ENCODE results near the gene CCDC142. TPM values are rescaled to one million over a fixed set of nuclear protein-coding genes. Genes with fewer than 3 reads are reported as not detected.
A peak's percentile ranks its signal among the peaks of the same experiment; 100 is the strongest.

The CCDC142 gene
- total and polyA plus RNA-seq, 2 of the 8 experiments (the other 6 are each of a cell fraction or from before 2014, with no cell fraction given): 6.0 to 10.7 TPM

- Histone ChIP-seq H3K14ac (ENCODE audit: insufficient read length) (no peak overlapping the region), H3K79me2 (ENCODE audit: control insufficient read depth in 1 of 2, insufficient read depth in 2 of 2, low read length in 2 of 2) (peaks cover 0 to 3% of the 10 kb centered on the region in 2 experiments; a peak in 1 of 4 replicates), H4K8ac (ENCODE audit: extremely low read depth, insufficient read depth, low read length) (peak overlapping the region; percentile 82; the same call in 1 of the 2 replicates), H3K56ac (replicated peaks; ENCODE audit: insufficient read length, low read depth, low read length) (peak overlapping the region; percentile 10), H4K5ac (ENCODE audit: insufficient read length, low read depth, low read length) (no peak overlapping the region), H3K36me3 (ENCODE audit: control insufficient read depth in 2 of 4, insufficient read depth in 4 of 4, low read length in 3 of 4) (peaks cover 0 to 9% (median 4%) of the 10 kb centered on the region in 4 experiments; a peak in 6 of 8 replicates), H3K9me3 (ENCODE audit: insufficient read depth in 2 of 2, low read depth in 1 of 2, low read length in 1 of 2) (no peaks in the 10 kb centered on the region), H2BK120ac (replicated peaks; ENCODE audit: low read depth, low read length) (no peak overlapping the region), H2BK12ac (ENCODE audit: low read depth, low read length) (peak overlapping the region; percentile 60; the same call in 1 of the 2 replicates), H3K27me3 (replicated peaks in 1 of 4; ENCODE audit: control insufficient read depth in 3 of 4, extremely low read depth in 1 of 4, insufficient read depth in 3 of 4, low read length in 3 of 4) (peaks cover 71 to 91% (median 89%) of the 10 kb centered on the region in 4 experiments), H3K27ac (ENCODE audit: low read depth, low read length) (no peak overlapping the region), H3K4ac (replicated peaks; ENCODE audit: insufficient read length, low read depth, low read length) (no peak overlapping the region), H2AFZ (ENCODE audit: low read length) (peak overlapping the region; percentile 17; the same call in 1 of the 2 replicates), H4K20me1 (replicated peaks in 1 of 2; ENCODE audit: control insufficient read depth in 1 of 2, insufficient read depth in 2 of 2, low read length in 2 of 2) (peaks cover 0 to 12% of the 10 kb centered on the region in 2 experiments), H3K23ac (ENCODE audit: insufficient read length) (no peak overlapping the region), H2AK5ac (ENCODE audit: low read depth, low read length) (no peak overlapping the region), H3K4me1 (replicated peaks in 1 of 4; ENCODE audit: control insufficient read depth in 3 of 4, insufficient read depth in 4 of 4, low read length in 3 of 4) (peaks cover 7 to 66% (median 43%) of the 10 kb centered on the region in 4 experiments), H2BK5ac (ENCODE audit: low read depth, low read length) (peak overlapping the region; percentile 35; the same call in 1 of the 2 replicates), H3K23me2 (ENCODE audit: low read depth, low read length) (peaks cover 39% of the 10 kb centered on the region; the same call in 1 of the 2 replicates), H3K4me2 (ENCODE audit: insufficient read depth in 1 of 2, low read depth in 2 of 2, low read length in 2 of 2) (peak overlapping the region; percentile 78 to 88), H3K9ac (replicated peaks in 1 of 4; ENCODE audit: extremely low read depth in 1 of 4, low read depth in 3 of 4, low read length in 3 of 4) (no peak overlapping the region), H3K18ac (ENCODE audit: extremely low read depth, low read length) (peak overlapping the region; percentile 19; the same call in 1 of the 2 replicates), H4K91ac (replicated peaks; ENCODE audit: insufficient read length, low read length) (no peak overlapping the region), H2BK15ac (ENCODE audit: low read length) (0 out of 2 replicates have a peak overlapping the region, but pooled peaks have one; percentile 16), H3K79me1 (ENCODE audit: low read depth, low read length) (no peaks in the 10 kb centered on the region), H3K4me3 (ENCODE audit: extremely low read depth in 1 of 4, insufficient read depth in 2 of 4, low read depth in 3 of 4, low read length in 4 of 4) (peak overlapping the region; percentile 36 to 65 (median 54)), H2BK20ac (ENCODE audit: low read length) (no peak overlapping the region)
- POLR2A ChIA-PET (ENCODE audit: partially characterized antibody): interaction anchor here (1.2 to 9.4 kb wide), 5 partner anchors 11 to 62 kb away, joined by 3 to 73 read pairs (median 59); partner anchors contain the start of genes AUP1, CCDC142, HTRA2 and TLX2
- CTCF ChIA-PET (ENCODE audit: partially characterized antibody): interaction anchor here (1.8 to 5.1 kb wide), 6 partner anchors 11 to 19 kb away, joined by 6 to 24 read pairs (median 14); partner anchors contain the start of genes CCDC142, TLX2 and TTC31
- WGBS, 2 experiments (ENCODE audit: extremely low coverage in 1 of 2, insufficient coverage in 1 of 2, insufficient read length in 1 of 2, insufficient replicate concordance in 2 of 2, low coverage in 1 of 2, low lambda C conversion rate in 2 of 2, missing lambda C conversion rate in 1 of 2): 3% methylated on average over 31 of the region's 32 CpGs; no CpG with 5 or more reads in 1 of the 2 experiments
- DNase-seq (ENCODE audit: low read depth in 1 of 2, low spot score in 2 of 2) (peak in 1 of 2 experiments; percentile 67), FAIRE-seq (no peak)
- TF ChIP-seq CREB1 (IDR thresholded peaks at IDR 0.05): no peak
- no peak for TF ChIP-seq YY1 (IDR thresholded peaks at IDR 0.05; ENCODE audit: low read depth, low read length)
- TF ChIP-seq CHD1 (IDR thresholded peaks at IDR 0.05; ENCODE audit: low read depth, low read length): no peak
- TF ChIP-seq KDM1A (IDR thresholded peaks at IDR 0.05; ENCODE audit: borderline replicate concordance, low read length): no peak
- TF ChIP-seq NRF1 (IDR thresholded peaks at IDR 0.05; ENCODE audit: low read depth, low read length): no peak
Measured at GRCh38 chr2:74502147-74502719, 19.4 kb upstream of the CCDC142 start.

All from H1 (cell line).